LNCAP (cell line): ENCODE results near the gene ATP2B3.

ENCODE experiments used
- CTCF ChIP-seq: fragments of 450-650 bp; IDR thresholded peaks from 2 replicates; pipeline ENCODE4 v1.5.1; 2017; ENCODE audit warnings: mild to moderate bottlenecking

Gene ATP2B3

GRCh38 chrX:153495903-153496589 is 21.4 kb upstream of the ATP2B3 start:
- TF ChIP-seq CTCF: no peak

- no peak for TF ChIP-seq CTCF
Observed at GRCh38 chrX:153496590-153496959, 20.9 kb upstream of the ATP2B3 start.

GRCh38 chrX:153498453-153498852 is 19.0 kb upstream of the ATP2B3 start:
- no peak for TF ChIP-seq CTCF

GRCh38 chrX:153499341-153499740 is 18.1 kb upstream of the ATP2B3 start:
- TF ChIP-seq CTCF: no peak

GRCh38 chrX:153499876-153500275 is 17.6 kb upstream of the ATP2B3 start:
- TF ChIP-seq CTCF: no peak

- TF ChIP-seq CTCF: no peak
Observed at GRCh38 chrX:153500676-153501280, 16.7 kb upstream of the ATP2B3 start.

GRCh38 chrX:153501530-153501929 is 15.9 kb upstream of the ATP2B3 start:
- TF ChIP-seq CTCF: no peak
